Heart left ventricle (tissue), 16 donors: ENCODE results near the gene KCTD17. TPM values are rescaled to one million over a fixed set of nuclear protein-coding genes. Genes with fewer than 3 reads are reported as not detected.

Experiments
- ATAC-seq, 4 donors: fragments of 200-7000 bp; cut with Tn5 transposase; one replicate each; pipeline ENCODE4 v1.9.1; 2020 to 2022; ENCODE audit warnings: moderate library complexity in 4 of 4, mild to moderate bottlenecking in 3 of 4, moderate number of reproducible peaks in 1 of 4
- DNase-seq, 5 donors: peaks; one replicate each; pipeline ENCODE4 v3.0.0-alpha.2; 2020
- H3K27ac ChIP-seq, 12 donors: fragments of 200-600 bp; sonication (generic) in 4 of 12; one replicate each; pipeline versions ENCODE4 v1.5.0 to v1.8.0; 2016 to 2022; ENCODE audit warnings: mild to moderate bottlenecking in 2 of 12
- H3K27me3 ChIP-seq, 9 donors: fragments of 200-600 bp; sonication (generic) in 2 of 9; one replicate each; pipeline versions ENCODE4 v1.5.1 to v1.8.0; 2016 to 2022; ENCODE audit warnings: mild to moderate bottlenecking in 3 of 9
- H3K36me3 ChIP-seq, 9 donors: fragments of 200-600 bp; sonication (generic) in 2 of 9; one replicate each; pipeline versions ENCODE4 v1.5.0 to v1.8.0; 2018 to 2022; ENCODE audit warnings: mild to moderate bottlenecking in 2 of 9
- H3K4me1 ChIP-seq, 12 donors: fragments of 200-600 bp; sonication (generic) in 4 of 12; one replicate each; pipeline versions ENCODE4 v1.5.0 to v1.8.0; 2016 to 2022; ENCODE audit warnings: mild to moderate bottlenecking in 3 of 12
- H3K4me3 ChIP-seq, 12 donors: fragments of 200-600 bp; sonication (generic) in 4 of 12; one replicate each; pipeline versions ENCODE4 v1.5.0 to v1.8.0; 2017 to 2022; ENCODE audit warnings: mild to moderate bottlenecking in 9 of 12, moderate library complexity in 4 of 12
- H3K9me3 ChIP-seq, 12 donors: fragments of 200-600 bp; sonication (generic) in 4 of 12; one replicate each; pipeline versions ENCODE4 v1.5.0 to v1.8.0; 2016 to 2022; ENCODE audit warnings: mild to moderate bottlenecking in 1 of 12
- POLR2A ChIP-seq, 2 donors: fragments of 450-650 bp; IDR thresholded peaks; one replicate each; pipeline ENCODE4 v1.6.1; 2017; ENCODE audit warnings: antibody characterized with exemption in 2 of 2, mild to moderate bottlenecking in 2 of 2, moderate library complexity in 2 of 2
- WGBS, 4 donors: extraction: QIAGEN DNeasy Blood & Tissue Kit in 2 of 4; methylation state at CpG; one replicate each; pipeline versions ENCODE4 v1.1.5 to v1.1.7; 2013 to 2018; 5-methylcytosine and 5-hydroxymethylcytosine counted together
- intact Hi-C, 10 donors: fragments of 100-400 bp; cut with DNase I; formaldehyde crosslinking; loops; one replicate each; pipeline versions ENCODE4 v1.11.1 to v1.14.2; 2022
- polyA plus RNA-seq, 2 donors: library from polyadenylated mRNA; stranded (reverse); fragments of 200-250 nt; gene quantifications; one replicate each; pipeline ENCODE4 v1.2.3, GENCODE V29; 2013
- total RNA-seq, 9 donors: library from RNA; depleted of rRNA in 2 of 9; stranded (reverse); fragments of >200 nt in 2 of 9; fragmentation: NEBNext Ultra II Directional in 3 of 9; extraction: Animal tissue kit (Norgen Biotek cat#: 25700) in 3 of 9; gene quantifications; one replicate each; pipeline versions ENCODE4 v1.1.0 to v1.2.4, GENCODE V29; 2016 to 2023
- TF ChIP-seq, protein P1 (sequence below), 12 donors: fragments of 200-600 bp; sonication (generic) in 4 of 12; IDR thresholded peaks; one replicate each; pipeline versions ENCODE4 v1.5.0 to v1.8.0; 2018 to 2022; ENCODE audit warnings: antibody characterized with exemption in 12 of 12, mild to moderate bottlenecking in 5 of 12
- donor health status: ischemic (EF 13 %, LVEDD 7.1; RV severe dilation, severe dysfunction).
- donor health status: healthy with polysubstance abuse.
- donor health status: DM: no; HTN: yes; CAD: no.
- donor health status: DM: no; HTN: no; CAD: no.
- donor health status: ischemic (EF 25% LVEDD 6.9; RV normal size, moderate dysfunction).
- donor health status: ischemic (EF 25% LVEDD 5.7; RV mildly dilated, moderate dysfunction).
- donor health status: healthy.
- donor health status: DM: yes; HTN: yes; CAD: no.
- donor health status: ischemic (EF 35%, LVEDD 5.7; RV mildly dilated, moderate dysfunction).
- donor health status: nonischemic (EF 11% LVEDD 7.7; RV severe dilation, severe dysfunction).
- donor health status: DM: yes; HTN: yes; CAD: no.
- donor health status: PGD.
- donor health status: ischemic (EF 29% LVEDD 5.4; RV normal size, mild dysfunction).
- donor health status: nonischemic (EF 23%, LVEDD 6.1; RV moderate dilation, normal function).

Gene KCTD17
- total and polyA plus RNA-seq, 11 donors: 10.8 to 62.0 (median 17.3) TPM

DNA sequence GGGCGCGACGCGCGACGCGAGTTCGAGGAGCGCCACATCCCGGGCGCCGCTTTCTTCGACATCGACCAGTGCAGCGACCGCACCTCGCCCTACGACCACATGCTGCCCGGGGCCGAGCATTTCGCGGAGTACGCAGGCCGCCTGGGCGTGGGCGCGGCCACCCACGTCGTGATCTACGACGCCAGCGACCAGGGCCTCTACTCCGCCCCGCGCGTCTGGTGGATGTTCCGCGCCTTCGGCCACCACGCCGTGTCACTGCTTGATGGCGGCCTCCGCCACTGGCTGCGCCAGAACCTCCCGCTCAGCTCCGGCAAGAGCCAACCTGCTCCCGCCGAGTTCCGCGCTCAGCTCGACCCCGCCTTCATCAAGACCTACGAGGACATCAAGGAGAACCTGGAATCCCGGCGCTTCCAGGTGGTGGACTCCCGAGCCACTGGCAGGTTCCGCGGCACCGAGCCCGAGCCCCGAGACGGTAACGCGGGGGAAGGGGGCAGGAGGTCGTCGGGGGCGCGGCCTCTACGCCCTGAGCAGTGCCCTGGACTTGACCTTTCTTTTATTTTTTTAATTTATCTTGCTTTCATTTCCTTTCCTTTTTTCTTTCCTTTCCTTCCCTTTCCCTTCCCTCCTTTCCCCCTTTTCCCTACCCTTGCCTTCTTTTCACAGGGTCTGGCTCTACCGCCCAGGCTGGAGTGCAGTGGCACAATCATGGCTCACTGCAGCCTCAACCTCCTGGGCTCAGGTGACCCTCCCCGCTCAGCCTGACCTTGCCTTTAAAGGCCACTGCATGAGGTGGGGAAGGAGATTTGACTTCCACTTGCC is 27.0 kb upstream of the KCTD17 start:
- no peak overlapping the region for H3K27ac ChIP-seq
- no peak for TF ChIP-seq POLR2A (IDR thresholded peaks at IDR 0.05)
- TF ChIP-seq, protein P1, sequence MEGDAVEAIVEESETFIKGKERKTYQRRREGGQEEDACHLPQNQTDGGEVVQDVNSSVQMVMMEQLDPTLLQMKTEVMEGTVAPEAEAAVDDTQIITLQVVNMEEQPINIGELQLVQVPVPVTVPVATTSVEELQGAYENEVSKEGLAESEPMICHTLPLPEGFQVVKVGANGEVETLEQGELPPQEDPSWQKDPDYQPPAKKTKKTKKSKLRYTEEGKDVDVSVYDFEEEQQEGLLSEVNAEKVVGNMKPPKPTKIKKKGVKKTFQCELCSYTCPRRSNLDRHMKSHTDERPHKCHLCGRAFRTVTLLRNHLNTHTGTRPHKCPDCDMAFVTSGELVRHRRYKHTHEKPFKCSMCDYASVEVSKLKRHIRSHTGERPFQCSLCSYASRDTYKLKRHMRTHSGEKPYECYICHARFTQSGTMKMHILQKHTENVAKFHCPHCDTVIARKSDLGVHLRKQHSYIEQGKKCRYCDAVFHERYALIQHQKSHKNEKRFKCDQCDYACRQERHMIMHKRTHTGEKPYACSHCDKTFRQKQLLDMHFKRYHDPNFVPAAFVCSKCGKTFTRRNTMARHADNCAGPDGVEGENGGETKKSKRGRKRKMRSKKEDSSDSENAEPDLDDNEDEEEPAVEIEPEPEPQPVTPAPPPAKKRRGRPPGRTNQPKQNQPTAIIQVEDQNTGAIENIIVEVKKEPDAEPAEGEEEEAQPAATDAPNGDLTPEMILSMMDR (IDR thresholded peaks at IDR 0.05): no peak
- H3K9me3 ChIP-seq: no peaks in the 10 kb centered on the region
- intact Hi-C loops: loop anchor here in 1 of 10 donors (10.0 kb wide), 1 partner anchor 60 kb away; no protein-coding TSS in a partner anchor
- no peak overlapping the region for H3K4me3 ChIP-seq
- ATAC-seq (no peak), DNase-seq (no peak)
- 93 to 94% (median 94%) methylated on average over 71 of the region's 71 CpGs for WGBS, 4 donors
- H3K27me3 ChIP-seq: no peaks in the 10 kb centered on the region
- H3K36me3 ChIP-seq: peaks cover 0 to 53% (median 44%) of the 10 kb centered on the region in 9 donors
- H3K4me1 ChIP-seq: peaks cover 0 to 59% (median 27%) of the 10 kb centered on the region in 12 donors

- ATAC-seq (no peak), DNase-seq (no peak)
- no peaks in the 10 kb centered on the region for H3K9me3 ChIP-seq
- peak overlapping the region in 1 of 12 donors; percentile 10 for H3K27ac ChIP-seq
- 84 to 91% (median 87%) methylated on average over 9 to 10 of the region's 10 CpGs for WGBS, 4 donors
- TF ChIP-seq POLR2A (IDR thresholded peaks at IDR 0.05): no peak
- TF ChIP-seq, protein P1 (IDR thresholded peaks at IDR 0.05): no peak
- H3K4me1 ChIP-seq: peaks cover 0 to 53% (median 22%) of the 10 kb centered on the region in 12 donors
- H3K36me3 ChIP-seq: peaks cover 0 to 63% (median 45%) of the 10 kb centered on the region in 9 donors
- no peaks in the 10 kb centered on the region for H3K27me3 ChIP-seq
- intact Hi-C loops: loop anchor here in 1 of 10 donors (10.0 kb wide), 1 partner anchor 61 kb away; no protein-coding TSS in a partner anchor
- H3K4me3 ChIP-seq: no peak overlapping the region
Measured at GRCh38 chr22:37025500-37026070, 26.0 kb upstream of the KCTD17 start.

DNA sequence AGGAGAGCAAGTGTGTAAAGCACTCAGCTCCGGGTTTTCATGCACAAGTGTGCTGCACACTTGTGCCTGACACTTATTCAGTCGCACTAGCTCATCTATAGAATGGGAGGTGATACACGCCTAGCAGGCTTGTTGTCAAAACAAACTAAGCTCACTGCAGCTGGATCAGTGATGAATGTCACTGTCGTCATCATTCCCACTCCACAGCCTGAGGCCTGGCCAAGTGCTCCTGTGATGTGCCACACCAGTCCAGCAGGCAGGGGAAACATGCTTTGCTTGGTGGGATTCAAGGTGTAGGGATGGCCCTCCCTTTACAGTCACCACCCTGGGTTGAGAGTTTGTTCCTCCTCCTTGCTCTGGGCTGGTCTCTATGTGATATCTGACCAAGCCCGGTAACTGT is 25.2 kb upstream of the KCTD17 start:
- WGBS, 4 donors: 48 to 69% (median 54%) methylated on average over 5 of the region's 5 CpGs
- TF ChIP-seq, protein P1 (IDR thresholded peaks at IDR 0.05): no peak
- no peak for TF ChIP-seq POLR2A (IDR thresholded peaks at IDR 0.05)
- H3K4me1 ChIP-seq: peaks cover 0 to 46% (median 15%) of the 10 kb centered on the region in 12 donors
- H3K27ac ChIP-seq: peak overlapping the region in 3 of 12 donors; percentile 10 to 52 (median 22)
- DNase-seq (peak in 2 of 5 donors; percentile 54 to 59), ATAC-seq (peak; percentile 64 to 84 (median 74))
- no peaks in the 10 kb centered on the region for H3K9me3 ChIP-seq
- H3K27me3 ChIP-seq: no peaks in the 10 kb centered on the region
- peaks cover 0 to 67% (median 45%) of the 10 kb centered on the region in 9 donors for H3K36me3 ChIP-seq
- H3K4me3 ChIP-seq: no peak overlapping the region
- intact Hi-C loops: loop anchor here in 1 of 10 donors (10.0 kb wide), 1 partner anchor 62 kb away; no protein-coding TSS in a partner anchor

GRCh38 chr22:37027556-37027955 is 24.0 kb upstream of the KCTD17 start:
- DNase-seq (no peak), ATAC-seq (no peak)
- no peak overlapping the region for H3K27ac ChIP-seq
- 93 to 95% (median 93%) methylated on average over 7 of the region's 7 CpGs for WGBS, 4 donors
- no peak for TF ChIP-seq POLR2A (IDR thresholded peaks at IDR 0.05)
- TF ChIP-seq, protein P1 (IDR thresholded peaks at IDR 0.05): no peak
- peaks cover 0 to 67% (median 45%) of the 10 kb centered on the region in 9 donors for H3K36me3 ChIP-seq
- no peaks in the 10 kb centered on the region for H3K9me3 ChIP-seq
- H3K4me3 ChIP-seq: no peak overlapping the region
- intact Hi-C loops: loop anchor here in 1 of 10 donors (10.0 kb wide), 1 partner anchor 63 kb away; no protein-coding TSS in a partner anchor
- H3K4me1 ChIP-seq: peaks cover 0 to 34% (median 6%) of the 10 kb centered on the region in 12 donors
- H3K27me3 ChIP-seq: no peaks in the 10 kb centered on the region
